ENCODE data around the gene CFAP100. TPM values are rescaled to one million over a fixed set of nuclear protein-coding genes. Genes with fewer than 3 reads are reported as not detected.

CFAP100 gene
- total RNA-seq, 1 donor from 2014 or later, result not detected

DNA sequence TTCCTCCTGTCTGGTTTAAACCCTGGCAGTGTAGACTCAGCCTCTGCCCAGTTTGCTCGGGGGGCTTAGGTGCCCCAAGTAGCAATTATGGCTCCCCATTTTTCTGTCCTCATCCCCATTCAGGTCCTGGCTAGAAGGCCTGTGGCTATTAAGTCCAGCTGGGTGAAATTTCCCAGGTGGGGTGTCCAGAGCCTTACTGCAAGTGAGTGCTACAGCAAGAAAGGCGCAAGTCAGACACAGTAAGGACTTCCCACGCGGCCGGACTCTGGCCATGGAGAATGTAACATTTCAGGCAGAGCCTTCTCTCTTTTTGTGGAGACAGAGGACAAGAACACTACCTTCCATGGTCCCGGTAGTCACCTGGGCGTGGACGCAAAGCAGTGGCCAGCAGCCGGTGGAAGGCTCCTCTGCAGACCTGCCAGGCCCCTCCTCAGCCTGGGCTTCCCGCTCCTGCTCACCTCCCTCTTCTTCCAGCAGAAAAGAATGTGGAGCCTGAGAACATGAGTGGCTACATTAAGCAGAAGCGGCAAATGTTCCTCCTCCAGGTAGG lies 23.3 kb downstream of the CFAP100 start:
- TF ChIP-seq, protein P1, sequence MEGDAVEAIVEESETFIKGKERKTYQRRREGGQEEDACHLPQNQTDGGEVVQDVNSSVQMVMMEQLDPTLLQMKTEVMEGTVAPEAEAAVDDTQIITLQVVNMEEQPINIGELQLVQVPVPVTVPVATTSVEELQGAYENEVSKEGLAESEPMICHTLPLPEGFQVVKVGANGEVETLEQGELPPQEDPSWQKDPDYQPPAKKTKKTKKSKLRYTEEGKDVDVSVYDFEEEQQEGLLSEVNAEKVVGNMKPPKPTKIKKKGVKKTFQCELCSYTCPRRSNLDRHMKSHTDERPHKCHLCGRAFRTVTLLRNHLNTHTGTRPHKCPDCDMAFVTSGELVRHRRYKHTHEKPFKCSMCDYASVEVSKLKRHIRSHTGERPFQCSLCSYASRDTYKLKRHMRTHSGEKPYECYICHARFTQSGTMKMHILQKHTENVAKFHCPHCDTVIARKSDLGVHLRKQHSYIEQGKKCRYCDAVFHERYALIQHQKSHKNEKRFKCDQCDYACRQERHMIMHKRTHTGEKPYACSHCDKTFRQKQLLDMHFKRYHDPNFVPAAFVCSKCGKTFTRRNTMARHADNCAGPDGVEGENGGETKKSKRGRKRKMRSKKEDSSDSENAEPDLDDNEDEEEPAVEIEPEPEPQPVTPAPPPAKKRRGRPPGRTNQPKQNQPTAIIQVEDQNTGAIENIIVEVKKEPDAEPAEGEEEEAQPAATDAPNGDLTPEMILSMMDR (conservative IDR thresholded peaks at IDR 0.05; ENCODE audit: low read depth, low read length), result no peak
- H3K4me3 ChIP-seq (ENCODE audit: low read depth, low read length), result no peak overlapping the region
- no peak for DNase-seq (ENCODE audit: low read depth)

DNA sequence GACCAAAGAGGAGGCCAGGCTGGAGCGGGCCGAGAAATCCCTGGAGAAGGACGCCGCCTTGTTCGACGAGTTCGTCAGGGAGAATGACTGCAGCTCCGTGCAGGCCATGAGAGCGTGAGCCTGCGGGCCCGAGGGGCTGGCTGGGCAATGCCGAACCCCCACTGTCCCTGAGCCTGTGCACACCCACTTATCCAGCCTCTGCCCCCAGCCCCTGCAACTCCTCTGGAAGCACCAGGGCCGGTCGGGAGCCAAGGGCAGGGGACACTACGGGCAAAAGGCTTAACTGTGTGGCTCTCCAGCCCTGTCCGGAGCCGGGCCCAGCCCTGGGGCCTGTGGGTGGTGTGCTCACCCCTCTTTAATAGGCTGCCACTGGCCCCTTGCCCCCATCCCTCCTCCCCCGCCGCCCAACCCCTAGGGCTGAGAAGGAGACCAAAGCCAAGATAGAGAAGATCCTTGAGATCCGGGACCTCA lies 24.0 kb downstream of the CFAP100 start:
- TF ChIP-seq, protein P1 (conservative IDR thresholded peaks at IDR 0.05; ENCODE audit: low read depth, low read length), result no peak
- no peak overlapping the region for H3K4me3 ChIP-seq (ENCODE audit: low read depth, low read length)
- no peak for DNase-seq (ENCODE audit: low read depth)

DNA sequence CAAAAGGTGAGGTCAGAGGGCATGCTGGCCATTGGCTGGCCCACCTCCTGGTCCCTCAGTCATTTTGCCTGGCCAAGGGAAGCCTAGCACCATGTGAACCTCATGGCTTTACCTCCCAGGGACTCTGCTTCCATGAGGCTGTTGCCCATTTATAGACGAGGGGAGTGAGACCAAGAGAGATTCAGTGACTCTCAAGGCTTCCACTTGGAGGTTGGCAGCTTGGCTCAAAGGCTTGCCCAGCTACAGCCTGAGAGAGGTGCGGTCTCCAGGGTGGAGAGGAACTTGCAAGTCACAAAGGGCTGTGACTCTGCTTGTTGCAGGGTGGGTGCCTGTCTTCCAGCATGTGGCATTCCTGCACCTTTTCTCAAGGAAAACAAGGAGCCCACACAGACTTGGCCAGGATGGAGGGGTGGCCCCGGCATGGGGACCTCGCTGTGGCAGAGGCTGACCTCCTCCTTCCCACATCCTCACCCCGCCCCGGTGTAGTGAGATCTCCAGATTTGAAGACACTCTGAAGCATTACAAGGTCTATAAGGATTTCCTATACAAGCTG lies 24.5 kb downstream of the CFAP100 start:
- TF ChIP-seq, protein P1 (conservative IDR thresholded peaks at IDR 0.05; ENCODE audit: low read depth, low read length), result no peak
- H3K4me3 ChIP-seq (ENCODE audit: low read depth, low read length), result no peak overlapping the region
- no peak for DNase-seq (ENCODE audit: low read depth)

DNA sequence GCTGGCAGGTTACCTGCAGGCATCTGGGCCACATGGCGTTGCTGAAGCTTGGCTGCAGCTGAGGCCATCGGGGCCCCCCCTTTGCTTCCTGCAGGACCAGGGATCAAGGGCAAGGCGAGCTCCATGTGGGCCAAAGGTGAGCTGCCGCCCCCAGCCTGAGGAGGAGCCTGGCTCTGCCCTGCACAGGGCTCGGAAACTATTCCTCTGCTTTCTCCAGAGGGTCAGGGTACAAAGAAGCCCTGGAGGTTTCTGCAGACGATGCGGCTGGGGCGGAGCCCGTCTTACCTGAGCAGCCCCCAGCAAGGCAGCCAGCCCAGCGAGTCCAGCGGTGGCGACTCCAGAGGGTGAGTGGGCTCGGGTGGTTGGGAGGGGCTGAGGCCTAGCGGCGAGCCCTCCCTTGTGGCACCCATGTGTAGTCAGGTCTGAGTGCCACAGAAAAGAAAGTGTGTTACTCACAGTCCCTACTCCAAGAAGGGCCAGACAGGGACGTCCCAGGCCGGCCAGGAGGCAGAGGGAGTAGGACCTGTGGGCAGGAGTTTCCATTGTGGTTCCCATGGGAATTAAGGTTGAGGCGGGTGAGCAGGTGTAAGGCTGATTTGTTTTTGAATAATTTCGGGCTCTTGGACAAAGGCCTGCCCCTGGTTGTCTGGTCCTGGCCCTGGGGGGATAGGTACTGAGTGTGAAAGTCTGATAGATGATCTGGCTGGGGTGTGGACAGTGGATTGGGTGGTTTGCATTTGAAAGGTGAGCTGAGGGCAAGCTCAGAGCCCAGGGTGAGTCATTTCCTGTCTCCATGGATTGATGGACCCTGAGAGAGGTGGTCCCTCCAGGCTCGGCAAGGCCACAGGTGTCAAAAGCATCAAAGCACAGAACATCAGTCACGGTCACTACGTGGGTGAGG lies 25.4 kb downstream of the CFAP100 start:
- no peak for DNase-seq (ENCODE audit: low read depth)
- TF ChIP-seq, protein P1 (conservative IDR thresholded peaks at IDR 0.05; ENCODE audit: low read depth, low read length), result no peak
- no peak overlapping the region for H3K4me3 ChIP-seq (ENCODE audit: low read depth, low read length)

DNA sequence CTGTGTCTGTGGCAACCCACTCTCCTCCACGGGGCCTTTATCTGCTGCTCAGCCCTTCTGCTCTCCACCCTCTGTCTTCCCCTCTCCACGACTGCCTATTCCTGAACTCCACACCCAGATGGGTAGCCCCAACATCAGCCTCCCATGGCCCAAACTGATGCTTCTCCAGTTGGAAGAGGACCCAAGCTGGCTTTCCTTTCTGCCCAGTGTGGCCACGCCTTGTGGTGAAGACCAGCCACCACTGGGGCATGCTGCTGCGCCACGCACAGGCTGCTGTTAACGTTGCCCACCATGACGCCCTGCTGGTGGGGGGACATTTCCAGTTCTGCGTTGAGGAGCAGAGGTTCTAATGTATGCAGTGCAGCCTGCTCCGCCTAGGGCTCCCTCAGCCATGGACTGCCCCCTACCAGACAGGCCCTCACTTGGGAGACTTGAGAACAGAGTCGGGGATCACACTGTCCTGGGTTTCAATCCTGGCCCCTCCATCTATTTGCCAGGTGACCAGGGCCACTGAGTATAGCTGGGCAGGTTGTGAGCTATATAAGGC lies 26.9 kb downstream of the CFAP100 start:
- H3K4me3 ChIP-seq (ENCODE audit: low read depth, low read length), result no peak overlapping the region
- TF ChIP-seq, protein P1 (conservative IDR thresholded peaks at IDR 0.05; ENCODE audit: low read depth, low read length), result no peak
- no peak for DNase-seq (ENCODE audit: low read depth)

DNA sequence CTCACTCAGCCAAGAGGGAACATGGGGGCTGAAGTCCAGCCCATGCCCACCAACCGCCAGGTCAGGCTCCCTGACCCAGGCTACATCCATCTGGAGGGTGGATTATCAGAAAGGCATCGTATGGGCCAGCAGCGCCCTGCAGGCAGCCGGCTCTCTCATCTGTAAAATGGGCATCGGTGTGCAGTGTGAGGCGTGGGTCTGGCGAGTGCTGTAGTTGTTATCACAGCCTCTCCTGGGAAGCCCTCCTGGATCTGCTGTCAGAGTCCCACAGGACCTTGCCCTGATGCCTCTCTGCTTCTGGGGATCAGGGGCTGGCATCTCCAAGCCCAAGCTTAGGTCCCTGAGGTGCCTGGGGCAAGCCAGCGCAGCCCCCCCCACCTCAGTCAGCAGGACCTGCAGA lies 27.4 kb downstream of the CFAP100 start:
- no peak for DNase-seq (ENCODE audit: low read depth)
- H3K4me3 ChIP-seq (ENCODE audit: low read depth, low read length), result no peak overlapping the region
- TF ChIP-seq, protein P1 (conservative IDR thresholded peaks at IDR 0.05; ENCODE audit: low read depth, low read length), result no peak

Measured in epithelial cell of proximal tubule (primary cell).